ENCODE measurements around the gene CHMP1B.
"Not testable (repeated sequence)": the region's sequence is repeated elsewhere in the genome, so short reads cannot be mapped to it uniquely, and the experiment has no call there.

The CHMP1B gene

DNA sequence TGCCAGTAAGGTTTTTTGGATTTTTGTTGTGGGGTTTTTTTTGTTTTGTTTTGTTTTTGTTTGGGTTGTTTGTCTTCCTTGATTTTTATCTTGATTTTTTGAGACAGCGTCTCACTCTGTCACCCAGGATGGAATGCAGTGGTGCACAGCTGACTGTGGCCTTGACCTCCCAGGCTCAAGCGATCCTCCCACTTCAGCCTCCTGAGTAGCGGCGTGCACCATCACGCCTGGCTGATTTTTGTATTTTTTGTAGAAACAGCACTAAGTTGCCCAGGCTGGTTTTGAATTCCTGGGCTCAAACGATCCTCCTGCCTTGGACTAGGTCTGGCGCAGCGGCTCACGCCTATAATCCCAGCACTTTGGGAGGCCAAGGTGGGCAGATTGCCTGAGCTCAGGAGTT is 40.5 kb downstream of the CHMP1B start:
- DNase-seq, result no peak
- intact Hi-C loops (cut with DNase I), result no loop called here

DNA sequence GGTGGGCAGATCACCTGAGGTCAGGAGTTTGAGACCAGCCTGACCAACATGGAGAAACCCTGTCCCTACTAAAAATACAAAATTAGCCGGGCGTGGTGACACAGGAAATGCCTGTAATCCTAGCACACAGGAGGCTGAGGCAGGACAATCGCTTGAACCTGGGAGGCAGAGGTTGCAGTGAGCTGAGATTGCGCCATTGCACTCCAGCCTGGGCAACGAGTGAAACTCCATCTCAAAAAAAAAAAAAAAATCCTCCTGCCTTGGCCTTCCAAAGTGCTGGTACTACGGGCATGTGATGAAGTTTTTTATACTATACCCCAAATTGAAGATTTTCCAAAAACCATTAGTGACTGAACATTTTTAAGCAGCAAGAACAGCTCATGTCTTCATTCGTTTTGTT is 41.2 kb downstream of the CHMP1B start:
- intact Hi-C loops (cut with DNase I); DNase-seq: not testable (repeated sequence)

DNA sequence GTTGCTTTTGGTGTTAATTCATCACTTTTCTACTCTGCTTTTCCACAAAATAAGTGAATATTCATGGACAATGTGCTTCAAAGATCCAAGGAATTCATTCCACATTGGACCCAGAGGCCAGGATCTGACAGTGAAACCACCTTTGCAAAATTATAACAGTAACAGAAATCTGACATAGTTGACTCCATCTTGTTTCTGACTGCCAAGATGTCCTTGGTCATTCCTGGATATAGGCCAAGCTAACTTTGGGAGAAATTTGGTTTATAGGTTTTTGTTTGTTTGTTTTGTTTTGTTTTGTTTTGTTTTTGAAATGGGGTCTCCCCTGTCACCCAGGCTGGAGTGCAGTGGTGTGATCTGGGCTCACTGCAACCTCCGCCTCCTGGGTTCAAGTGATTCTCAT is 46.6 kb downstream of the CHMP1B start:
- intact Hi-C loops (cut with DNase I), result no loop called here
- DNase-seq, result no peak

DNA sequence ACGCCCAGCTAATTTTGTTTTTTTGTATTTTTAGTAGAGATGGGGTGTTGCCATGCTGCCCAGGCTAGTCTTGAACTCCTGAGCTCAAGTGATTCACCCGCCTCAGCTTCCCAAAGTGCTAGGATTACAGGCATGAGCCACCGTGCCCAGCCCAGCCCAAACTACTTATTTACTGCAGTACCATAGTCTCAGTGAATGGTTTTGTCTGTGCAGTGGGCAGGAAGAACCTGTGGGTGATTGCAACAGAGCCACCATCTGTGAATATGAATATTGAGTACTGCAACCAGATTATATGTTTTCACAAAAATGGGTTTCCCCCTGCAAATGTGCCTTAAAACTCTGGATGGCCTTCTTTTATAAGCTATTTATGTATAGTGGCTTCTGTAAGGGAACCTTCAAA is 47.9 kb downstream of the CHMP1B start:
- DNase-seq, result no peak
- intact Hi-C loops (cut with DNase I), result no loop called here

DNA sequence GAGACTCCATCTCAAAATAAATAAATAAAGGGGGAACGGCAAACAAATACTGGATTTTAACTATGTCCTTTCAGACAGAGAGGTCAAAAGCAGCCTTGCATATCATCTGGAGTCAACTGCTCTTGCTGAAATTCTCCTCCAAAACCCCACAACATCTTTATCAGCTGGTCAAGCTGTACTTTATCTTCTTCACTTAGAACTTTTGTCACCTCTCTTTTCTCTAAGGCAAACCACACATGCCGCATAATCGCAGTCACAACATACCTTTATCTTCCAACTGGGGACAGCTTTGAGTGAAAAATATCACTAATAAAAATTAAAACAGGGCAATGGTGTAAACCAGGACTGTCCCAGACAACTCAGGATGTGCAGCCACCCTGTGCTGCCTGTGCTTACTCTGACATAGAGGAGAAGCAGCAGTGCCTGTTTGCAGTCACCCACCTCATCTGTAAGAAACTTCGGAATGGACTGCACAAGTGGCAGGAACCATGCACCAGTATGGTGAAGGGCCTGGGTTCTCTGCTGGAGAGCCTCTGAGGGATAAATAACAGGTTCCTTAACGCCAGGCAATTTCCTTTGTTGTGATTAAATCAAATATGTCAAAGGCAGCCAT is 50.7 kb downstream of the CHMP1B start:
- DNase-seq, result no peak
- intact Hi-C loops (cut with DNase I), result no loop called here

DNA sequence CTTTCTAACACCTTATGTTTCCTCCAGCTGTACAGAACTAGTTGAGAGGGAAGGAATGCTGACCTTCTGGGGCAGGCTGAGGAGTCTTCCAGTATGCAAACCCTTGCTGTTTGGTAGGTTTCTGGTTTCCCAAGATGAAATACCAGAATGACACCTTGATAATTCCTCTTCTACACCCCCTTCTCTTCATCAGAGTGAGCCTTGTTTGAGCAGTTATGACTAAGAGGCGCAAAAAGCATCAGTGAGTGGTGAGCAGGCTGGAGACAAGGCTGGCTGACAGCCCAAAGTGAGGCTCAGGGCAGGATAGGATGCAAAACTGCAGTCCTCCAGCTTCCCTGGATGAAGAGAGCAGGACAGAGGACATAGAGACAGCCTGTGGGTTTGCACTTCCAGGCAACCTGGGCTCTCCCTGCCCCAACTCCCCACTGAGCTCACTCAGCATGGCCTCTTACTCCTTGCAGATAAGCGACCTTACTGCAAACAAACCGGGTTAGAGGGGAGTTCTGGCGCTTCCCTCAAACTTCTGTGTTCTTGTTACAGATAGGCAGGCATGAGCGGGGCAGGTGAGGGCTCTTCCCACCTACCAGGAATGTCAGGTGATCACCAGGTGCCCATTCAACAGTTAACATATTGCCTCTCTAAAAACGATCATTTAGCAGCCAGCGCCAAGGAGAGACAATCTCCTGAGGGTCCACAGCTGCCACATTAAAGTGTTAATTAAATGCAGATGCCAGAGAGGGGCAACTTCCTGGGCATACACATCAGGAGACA is 51.5 kb downstream of the CHMP1B start:
- peak in 7 of 10 donors; percentile 24 to 86 (median 47) for DNase-seq

More for the DNA sequence above, 51.5 kb downstream of the CHMP1B start:
- intact Hi-C loops (cut with DNase I), result no loop called here

Data from posterior cingulate gyrus (tissue), 11 donors.